ENCODE results near the gene KIF2C. TPM values are rescaled to one million over a fixed set of nuclear protein-coding genes. Genes with fewer than 3 reads are reported as not detected.

Gene KIF2C
- total and polyA plus RNA-seq, 2 donors (not counting 1 experiment from before 2014, with no cell fraction given), result 0.25 to 0.69 TPM

DNA sequence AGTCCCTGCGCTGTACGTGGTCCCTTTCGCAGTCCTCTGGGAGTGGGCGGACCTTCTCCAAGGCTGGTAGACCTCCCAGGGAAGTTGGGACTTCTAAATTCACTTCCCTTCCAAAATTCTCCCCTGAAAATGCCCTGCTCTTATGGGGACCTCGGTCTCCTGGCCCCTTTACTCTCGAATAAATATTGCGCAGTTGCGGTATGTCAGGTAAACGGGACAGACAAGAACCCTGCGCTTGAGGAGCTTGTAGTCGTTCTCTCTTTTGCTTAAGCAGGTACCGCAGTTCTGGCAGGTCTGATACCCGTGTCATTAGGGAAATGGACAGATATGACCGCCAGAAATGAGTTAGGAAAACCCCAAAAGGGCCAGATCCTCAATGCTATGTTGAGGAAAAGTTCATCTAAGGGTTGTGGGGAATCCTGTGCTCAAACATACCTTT lies 561 bp downstream of the KIF2C start:
- H3K27ac Mint-ChIP-seq, result peak overlapping the region; percentile 93
- intact Hi-C loops (cut with micrococcal nuclease), result no loop called here
- 2% methylated on average over 11 of the region's 14 CpGs for WGBS (ENCODE audit: insufficient coverage)
- Histone ChIP-seq H3K27me3 (replicated peaks in 1 of 4; ENCODE audit: control extremely low read depth in 1 of 4, control insufficient read depth in 3 of 4, insufficient read depth in 4 of 4, low read length in 3 of 4) (no peaks in the 10 kb centered on the region), H3K9ac (ENCODE audit: low read length) (peak overlapping the region; percentile 90), H2AFZ (ENCODE audit: insufficient read depth, low read depth, low read length, poor library complexity, severe bottlenecking) (peak overlapping the region; percentile 96), H3K36me3 (replicated peaks in 1 of 2; ENCODE audit: control extremely low read depth in 1 of 2, control insufficient read depth in 1 of 2, extremely low read depth in 1 of 2, insufficient read depth in 2 of 2, low read length in 1 of 2) (no peaks in the 10 kb centered on the region), H3K27ac (ENCODE audit: low read length in 2 of 2) (peak overlapping the region; percentile 38 to 85), H3K4me1 (ENCODE audit: control insufficient read depth in 2 of 2, insufficient read depth in 2 of 2, low read length in 2 of 2) (peaks cover 7 to 12% of the 10 kb centered on the region in 2 donors), H3K4me2 (replicated peaks; ENCODE audit: low read depth, low read length, poor library complexity, severe bottlenecking) (peak overlapping the region; percentile 96), H3K4me3 (ENCODE audit: control extremely low read depth in 1 of 5, extremely low read depth in 1 of 5, insufficient read depth in 1 of 5, low read depth in 2 of 5, low read length in 4 of 5) (peak overlapping the region; percentile 54 to 90 (median 87)), H3K79me2 (ENCODE audit: control insufficient read depth, insufficient read depth, low read length) (peaks cover 7% of the 10 kb centered on the region), H4K20me1 (ENCODE audit: control insufficient read depth, insufficient read depth, low read length, poor library complexity, severe bottlenecking) (no peaks in the 10 kb centered on the region), H3K9me3 (ENCODE audit: control extremely low read depth in 1 of 3, control insufficient read depth in 2 of 3, insufficient read depth in 1 of 3, low read length in 2 of 3) (peaks cover 0 to 4% (median 0%) of the 10 kb centered on the region in 3 donors)
- ATAC-seq (ENCODE audit: low read depth) (no peak), DNase-seq (no peak)
- no peaks in the 10 kb centered on the region for H3K27me3 Mint-ChIP-seq
- no peaks in the 10 kb centered on the region for H3K9me3 Mint-ChIP-seq (ENCODE audit: insufficient read depth)
- peak overlapping the region; percentile 95 for H3K4me3 Mint-ChIP-seq
- ChIA-PET POLR2A (no interaction called here), CTCF (interaction anchor here (0.5 to 0.9 kb wide), 2 partner anchors 9 to 11 kb away, joined by 3 to 7 read pairs; partner anchors contain the start of gene RNU5D-1)
- H3K4me1 Mint-ChIP-seq, result peaks cover 17% of the 10 kb centered on the region
- no peak for TF ChIP-seq EZH2 (IDR thresholded peaks at IDR 0.05; ENCODE audit: borderline replicate concordance, insufficient read depth, low read depth, low read length, poor library complexity, severe bottlenecking)
- TF ChIP-seq, protein P1, sequence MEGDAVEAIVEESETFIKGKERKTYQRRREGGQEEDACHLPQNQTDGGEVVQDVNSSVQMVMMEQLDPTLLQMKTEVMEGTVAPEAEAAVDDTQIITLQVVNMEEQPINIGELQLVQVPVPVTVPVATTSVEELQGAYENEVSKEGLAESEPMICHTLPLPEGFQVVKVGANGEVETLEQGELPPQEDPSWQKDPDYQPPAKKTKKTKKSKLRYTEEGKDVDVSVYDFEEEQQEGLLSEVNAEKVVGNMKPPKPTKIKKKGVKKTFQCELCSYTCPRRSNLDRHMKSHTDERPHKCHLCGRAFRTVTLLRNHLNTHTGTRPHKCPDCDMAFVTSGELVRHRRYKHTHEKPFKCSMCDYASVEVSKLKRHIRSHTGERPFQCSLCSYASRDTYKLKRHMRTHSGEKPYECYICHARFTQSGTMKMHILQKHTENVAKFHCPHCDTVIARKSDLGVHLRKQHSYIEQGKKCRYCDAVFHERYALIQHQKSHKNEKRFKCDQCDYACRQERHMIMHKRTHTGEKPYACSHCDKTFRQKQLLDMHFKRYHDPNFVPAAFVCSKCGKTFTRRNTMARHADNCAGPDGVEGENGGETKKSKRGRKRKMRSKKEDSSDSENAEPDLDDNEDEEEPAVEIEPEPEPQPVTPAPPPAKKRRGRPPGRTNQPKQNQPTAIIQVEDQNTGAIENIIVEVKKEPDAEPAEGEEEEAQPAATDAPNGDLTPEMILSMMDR (IDR thresholded peaks at IDR 0.05), result no peak

DNA sequence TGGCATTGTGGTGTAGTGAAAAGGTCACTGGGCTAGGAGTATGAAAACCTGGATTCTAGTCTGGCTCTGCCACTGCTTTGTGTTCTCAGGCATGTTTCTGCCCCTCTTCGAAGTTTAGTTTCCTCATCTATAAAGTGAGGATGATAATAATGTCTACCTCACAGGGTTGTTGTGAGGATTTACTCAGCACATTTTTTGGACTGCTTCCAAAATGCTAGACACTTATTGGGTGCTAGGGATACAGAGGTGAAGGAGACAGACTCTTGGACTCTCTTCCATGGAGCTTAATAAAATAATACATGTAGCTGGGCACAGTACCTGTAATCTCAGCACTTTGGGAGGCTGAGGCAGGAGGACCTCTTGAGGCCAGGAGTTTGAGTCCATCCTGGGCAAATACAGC lies 3.6 kb downstream of the KIF2C start:
- no peaks in the 10 kb centered on the region for H3K27me3 Mint-ChIP-seq
- H3K4me3 Mint-ChIP-seq, result no peak overlapping the region
- POLR2A ChIA-PET, result interaction anchor here (0.7 kb wide), 1 partner anchor 79 kb away, joined by 4 read pairs; no protein-coding TSS in a partner anchor
- peaks cover 0 to 3% (median 0%) of the 10 kb centered on the region in 3 donors for H3K9me3 ChIP-seq (ENCODE audit: control extremely low read depth in 1 of 3, control insufficient read depth in 2 of 3, insufficient read depth in 1 of 3, low read length in 2 of 3)
- no peak overlapping the region for H2AFZ ChIP-seq (ENCODE audit: insufficient read depth, low read depth, low read length, poor library complexity, severe bottlenecking)
- H3K27me3 ChIP-seq (replicated peaks in 1 of 4; ENCODE audit: control extremely low read depth in 1 of 4, control insufficient read depth in 3 of 4, insufficient read depth in 4 of 4, low read length in 3 of 4), result no peaks in the 10 kb centered on the region
- no peak for DNase-seq
- intact Hi-C loops (cut with micrococcal nuclease), result no loop called here
- peaks cover 7% of the 10 kb centered on the region for H3K79me2 ChIP-seq (ENCODE audit: control insufficient read depth, insufficient read depth, low read length)
- TF ChIP-seq EZH2 (IDR thresholded peaks at IDR 0.05; ENCODE audit: borderline replicate concordance, insufficient read depth, low read depth, low read length, poor library complexity, severe bottlenecking), result no peak
- TF ChIP-seq, protein P1 (IDR thresholded peaks at IDR 0.05), result no peak
- H3K4me1 Mint-ChIP-seq, result peaks cover 17% of the 10 kb centered on the region
- no CpG with 5 or more reads among the region's 1 CpG for WGBS (ENCODE audit: insufficient coverage)
- H3K4me2 ChIP-seq (replicated peaks; ENCODE audit: low read depth, low read length, poor library complexity, severe bottlenecking), result no peak overlapping the region
- CTCF ChIA-PET, result interaction anchor here (0.8 to 2.9 kb wide), 6 partner anchors 12 to 77 kb away, joined by 4 to 16 read pairs (median 4); partner anchors contain the start of genes RNU5D-1 and RPS8
- no peak overlapping the region for H3K27ac ChIP-seq (ENCODE audit: low read length in 2 of 2)
- no peak overlapping the region for H3K9ac ChIP-seq (ENCODE audit: low read length)
- no peak overlapping the region for H3K4me3 ChIP-seq (ENCODE audit: control extremely low read depth in 1 of 5, extremely low read depth in 1 of 5, insufficient read depth in 1 of 5, low read depth in 2 of 5, low read length in 4 of 5)
- peaks cover 7 to 12% of the 10 kb centered on the region in 2 donors for H3K4me1 ChIP-seq (ENCODE audit: control insufficient read depth in 2 of 2, insufficient read depth in 2 of 2, low read length in 2 of 2)
- H3K36me3 ChIP-seq (replicated peaks in 1 of 2; ENCODE audit: control extremely low read depth in 1 of 2, control insufficient read depth in 1 of 2, extremely low read depth in 1 of 2, insufficient read depth in 2 of 2, low read length in 1 of 2), result no peaks in the 10 kb centered on the region
- no peaks in the 10 kb centered on the region for H4K20me1 ChIP-seq (ENCODE audit: control insufficient read depth, insufficient read depth, low read length, poor library complexity, severe bottlenecking)
- no peak overlapping the region for H3K27ac Mint-ChIP-seq
- H3K9me3 Mint-ChIP-seq (ENCODE audit: insufficient read depth), result no peaks in the 10 kb centered on the region
- no peak for ATAC-seq (ENCODE audit: low read depth)

Measured in B cell (primary cell).